Measurements from ENCODE around the gene MEMO1.
"Not testable (repeated sequence)": the region's sequence is repeated elsewhere in the genome, so short reads cannot be mapped to it uniquely, and the experiment has no call there.

GRCh38 chr2:31863015-31863656, 147.7 kb downstream of the MEMO1 start:
- not testable (repeated sequence) for TF ChIP-seq ZNF384 (IDR thresholded peaks at IDR 0.05); FOXM1 (IDR thresholded peaks at IDR 0.05; ENCODE audit: borderline replicate concordance); NFRKB (IDR thresholded peaks at IDR 0.05); SUZ12 (IDR thresholded peaks at IDR 0.05); HDGF (IDR thresholded peaks at IDR 0.05; ENCODE audit: borderline replicate concordance); SP1 (IDR thresholded peaks at IDR 0.05); ELF4 (IDR thresholded peaks at IDR 0.05); LEF1 (IDR thresholded peaks at IDR 0.05; ENCODE audit: borderline replicate concordance); BHLHE40 (IDR thresholded peaks at IDR 0.05; ENCODE audit: borderline replicate concordance); FOXA1 (IDR thresholded peaks at IDR 0.05); PKNOX1 (IDR thresholded peaks at IDR 0.05); TARDBP (IDR thresholded peaks at IDR 0.05); L3MBTL2 (conservative IDR thresholded peaks at IDR 0.05)
